SH-SY5Y (cell line): Measurements from ENCODE around the gene AGAP1.

Experiments
- GATA2 ChIP-seq: IDR thresholded peaks from 2 replicates; pipeline ENCODE4 v1.6.1; 2011; ENCODE audit warnings: mild to moderate bottlenecking, low read depth, low read length
- GATA3 ChIP-seq: IDR thresholded peaks from 2 replicates; pipeline ENCODE4 v1.6.1; 2011; ENCODE audit warnings: low read depth, mild to moderate bottlenecking, low read length, moderate library complexity

- TF ChIP-seq GATA3: no peak
- no peak for TF ChIP-seq GATA2
Measured at GRCh38 chr2:235587202-235587601, 93.4 kb downstream of the AGAP1 start.
